HG03469 (cell line): ENCODE data around the gene NRARP.
"Not testable (repeated sequence)": the region's sequence is repeated elsewhere in the genome, so short reads cannot be mapped to it uniquely, and the experiment has no call there.

Experiments used
- ATAC-seq: cut with Tn5 transposase; IDR thresholded peaks from one replicate; pipeline ENCODE4 v1.9.1; 2021; ENCODE audit warnings: mild to moderate bottlenecking, moderate library complexity, moderate number of reproducible peaks; ENCODE audit not compliant: unreplicated experiment

Gene NRARP

GRCh38 chr9:137266162-137266527 is 35.9 kb downstream of the NRARP start:
- no peak for ATAC-seq

GRCh38 chr9:137265496-137266161 is 36.4 kb downstream of the NRARP start:
- no peak for ATAC-seq

GRCh38 chr9:137264067-137264466 is 38.0 kb downstream of the NRARP start:
- ATAC-seq, result no peak

- no peak for ATAC-seq
Measured at GRCh38 chr9:137263506-137263905, 38.6 kb downstream of the NRARP start.

GRCh38 chr9:137262909-137263285 is 39.2 kb downstream of the NRARP start:
- ATAC-seq, result no peak

GRCh38 chr9:137262173-137262908 is 39.7 kb downstream of the NRARP start:
- ATAC-seq, result not testable (repeated sequence)

- ATAC-seq, result no peak
Measured at GRCh38 chr9:137256856-137257255, 45.2 kb downstream of the NRARP start.

- no peak for ATAC-seq
Measured at GRCh38 chr9:137256362-137256761, 45.7 kb downstream of the NRARP start.

- peak; percentile 31 for ATAC-seq
Measured at GRCh38 chr9:137255448-137256114, 46.5 kb downstream of the NRARP start.

- peak; percentile 38 for ATAC-seq
Measured at GRCh38 chr9:137254624-137255447, 47.2 kb downstream of the NRARP start, which contains the start of gene NELFB. Gene NELFB, plus strand, starts transcription at chr9:137255327.

GRCh38 chr9:137253717-137254623 is 48.1 kb downstream of the NRARP start:
- no peak for ATAC-seq

GRCh38 chr9:137252555-137253506 is 49.2 kb downstream of the NRARP start:
- ATAC-seq, result no peak

- no peak for ATAC-seq
Measured at GRCh38 chr9:137251490-137252268, 50.4 kb downstream of the NRARP start.

- ATAC-seq, result no peak
Measured at GRCh38 chr9:137251194-137251461, 50.9 kb downstream of the NRARP start, which contains the start of gene STPG3. Gene STPG3, plus strand, starts transcription at chr9:137251286. Its CDS starts 1 bp downstream, at chr9:137251287.

- no peak for ATAC-seq
Measured at GRCh38 chr9:137250329-137251193, 51.5 kb downstream of the NRARP start.
